Measurements from ENCODE around the gene HOXB8.

HOXB8 gene

GRCh38 chr17:48591255-48592056 is 23.6 kb downstream of the HOXB8 start (continued):
- TF ChIP-seq, protein P1, sequence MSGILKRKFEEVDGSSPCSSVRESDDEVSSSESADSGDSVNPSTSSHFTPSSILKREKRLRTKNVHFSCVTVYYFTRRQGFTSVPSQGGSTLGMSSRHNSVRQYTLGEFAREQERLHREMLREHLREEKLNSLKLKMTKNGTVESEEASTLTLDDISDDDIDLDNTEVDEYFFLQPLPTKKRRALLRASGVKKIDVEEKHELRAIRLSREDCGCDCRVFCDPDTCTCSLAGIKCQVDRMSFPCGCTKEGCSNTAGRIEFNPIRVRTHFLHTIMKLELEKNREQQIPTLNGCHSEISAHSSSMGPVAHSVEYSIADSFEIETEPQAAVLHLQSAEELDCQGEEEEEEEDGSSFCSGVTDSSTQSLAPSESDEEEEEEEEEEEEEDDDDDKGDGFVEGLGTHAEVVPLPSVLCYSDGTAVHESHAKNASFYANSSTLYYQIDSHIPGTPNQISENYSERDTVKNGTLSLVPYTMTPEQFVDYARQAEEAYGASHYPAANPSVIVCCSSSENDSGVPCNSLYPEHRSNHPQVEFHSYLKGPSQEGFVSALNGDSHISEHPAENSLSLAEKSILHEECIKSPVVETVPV (CRISPR knock-in tag; IDR thresholded peaks at IDR 0.05), result no peak

GRCh38 chr17:48590607-48591161 is 24.4 kb downstream of the HOXB8 start:
- no peak for TF ChIP-seq ARNTL (CRISPR knock-in tag; IDR thresholded peaks at IDR 0.05; ENCODE audit: borderline replicate concordance, low read depth)
- no peak for TF ChIP-seq SNAI2 (CRISPR knock-in tag; IDR thresholded peaks at IDR 0.05)
- no peak for TF ChIP-seq ZNF8 (CRISPR knock-in tag; IDR thresholded peaks at IDR 0.05)
- no peak for ATAC-seq

DNA sequence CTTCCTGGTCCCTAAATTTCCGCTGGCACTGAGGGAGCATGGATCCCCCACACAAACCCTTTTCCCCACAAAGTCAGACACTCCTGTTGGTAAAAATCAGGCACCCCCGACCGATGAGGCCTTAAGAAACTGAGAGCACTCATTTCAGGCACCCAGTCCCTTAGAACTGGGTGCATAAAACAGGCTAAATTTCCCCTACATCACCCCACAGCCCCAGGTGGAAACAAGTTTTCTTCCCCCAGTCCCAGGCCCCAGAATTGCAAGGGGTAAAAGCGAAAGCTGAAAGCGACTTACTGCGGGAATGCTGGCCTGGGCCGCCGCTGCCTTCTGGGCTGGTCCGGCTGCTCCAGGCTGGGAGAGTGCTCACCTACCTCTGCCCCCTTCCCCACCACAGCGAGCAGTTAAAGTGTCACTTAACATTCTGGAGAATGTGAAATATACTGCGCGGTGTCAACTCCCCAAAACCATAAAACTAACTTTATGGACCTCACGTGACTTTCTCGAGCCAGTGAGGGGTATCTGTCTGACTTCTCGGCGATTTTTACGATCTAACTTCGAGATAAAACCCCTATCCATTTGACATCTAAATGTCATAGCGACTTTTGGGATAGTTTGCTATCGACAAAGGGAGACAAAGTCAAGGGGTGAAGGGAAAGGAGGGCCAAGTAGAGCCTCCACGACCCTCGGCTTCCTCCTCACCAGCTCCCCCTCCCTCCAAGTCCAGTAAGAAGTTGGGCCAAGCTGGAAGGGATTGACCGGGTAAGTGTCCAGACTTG is 25.1 kb downstream of the HOXB8 start, which contains the start of gene HOXB3:
TSS of gene HOXB3 (minus strand) at position 411 of the 776 bp plus-strand sequence. CDS start 37,767 bp downstream, outside the sequence.
- ATAC-seq, result no peak
- TF ChIP-seq RARB (CRISPR knock-in tag; IDR thresholded peaks at IDR 0.05), result no peak
- no peak for TF ChIP-seq ZFP30 (CRISPR knock-in tag; IDR thresholded peaks at IDR 0.05)
- no peak for TF ChIP-seq ISL1 (CRISPR knock-in tag; IDR thresholded peaks at IDR 0.05)
- no peak for TF ChIP-seq ESRRG (CRISPR knock-in tag; IDR thresholded peaks at IDR 0.05)
- no peak for TF ChIP-seq TSHZ2 (CRISPR knock-in tag; IDR thresholded peaks at IDR 0.05)
- no peak for TF ChIP-seq ZNF8 (CRISPR knock-in tag; IDR thresholded peaks at IDR 0.05)
- no peak for TF ChIP-seq BACH2 (CRISPR knock-in tag; IDR thresholded peaks at IDR 0.05; ENCODE audit: borderline replicate concordance)
- TF ChIP-seq CSDC2 (CRISPR knock-in tag; IDR thresholded peaks at IDR 0.05), result no peak

- no peak for TF ChIP-seq ARNTL (CRISPR knock-in tag; IDR thresholded peaks at IDR 0.05; ENCODE audit: borderline replicate concordance, low read depth)
- no peak for TF ChIP-seq ZNF565 (CRISPR knock-in tag; conservative IDR thresholded peaks at IDR 0.05; ENCODE audit: low read depth)
- TF ChIP-seq, protein P2, sequence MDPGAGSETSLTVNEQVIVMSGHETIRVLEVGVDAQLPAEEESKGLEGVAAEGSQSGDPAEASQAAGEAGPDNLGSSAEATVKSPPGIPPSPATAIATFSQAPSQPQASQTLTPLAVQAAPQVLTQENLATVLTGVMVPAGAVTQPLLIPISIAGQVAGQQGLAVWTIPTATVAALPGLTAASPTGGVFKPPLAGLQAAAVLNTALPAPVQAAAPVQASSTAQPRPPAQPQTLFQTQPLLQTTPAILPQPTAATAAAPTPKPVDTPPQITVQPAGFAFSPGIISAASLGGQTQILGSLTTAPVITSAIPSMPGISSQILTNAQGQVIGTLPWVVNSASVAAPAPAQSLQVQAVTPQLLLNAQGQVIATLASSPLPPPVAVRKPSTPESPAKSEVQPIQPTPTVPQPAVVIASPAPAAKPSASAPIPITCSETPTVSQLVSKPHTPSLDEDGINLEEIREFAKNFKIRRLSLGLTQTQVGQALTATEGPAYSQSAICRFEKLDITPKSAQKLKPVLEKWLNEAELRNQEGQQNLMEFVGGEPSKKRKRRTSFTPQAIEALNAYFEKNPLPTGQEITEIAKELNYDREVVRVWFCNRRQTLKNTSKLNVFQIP (CRISPR knock-in tag; IDR thresholded peaks at IDR 0.05; ENCODE audit: borderline replicate concordance, low read depth), result no peak
- TF ChIP-seq ZFP3 (CRISPR knock-in tag; IDR thresholded peaks at IDR 0.05), result no peak
Observed at GRCh38 chr17:48589060-48589830, 25.8 kb downstream of the HOXB8 start.

GRCh38 chr17:48588528-48588927 is 26.6 kb downstream of the HOXB8 start:
- ATAC-seq, result no peak
- TF ChIP-seq TCF4 (CRISPR knock-in tag; IDR thresholded peaks at IDR 0.05; ENCODE audit: borderline replicate concordance), result no peak
- TF ChIP-seq, protein P3, sequence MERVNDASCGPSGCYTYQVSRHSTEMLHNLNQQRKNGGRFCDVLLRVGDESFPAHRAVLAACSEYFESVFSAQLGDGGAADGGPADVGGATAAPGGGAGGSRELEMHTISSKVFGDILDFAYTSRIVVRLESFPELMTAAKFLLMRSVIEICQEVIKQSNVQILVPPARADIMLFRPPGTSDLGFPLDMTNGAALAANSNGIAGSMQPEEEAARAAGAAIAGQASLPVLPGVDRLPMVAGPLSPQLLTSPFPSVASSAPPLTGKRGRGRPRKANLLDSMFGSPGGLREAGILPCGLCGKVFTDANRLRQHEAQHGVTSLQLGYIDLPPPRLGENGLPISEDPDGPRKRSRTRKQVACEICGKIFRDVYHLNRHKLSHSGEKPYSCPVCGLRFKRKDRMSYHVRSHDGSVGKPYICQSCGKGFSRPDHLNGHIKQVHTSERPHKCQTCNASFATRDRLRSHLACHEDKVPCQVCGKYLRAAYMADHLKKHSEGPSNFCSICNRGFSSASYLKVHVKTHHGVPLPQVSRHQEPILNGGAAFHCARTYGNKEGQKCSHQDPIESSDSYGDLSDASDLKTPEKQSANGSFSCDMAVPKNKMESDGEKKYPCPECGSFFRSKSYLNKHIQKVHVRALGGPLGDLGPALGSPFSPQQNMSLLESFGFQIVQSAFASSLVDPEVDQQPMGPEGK (CRISPR knock-in tag; IDR thresholded peaks at IDR 0.05; ENCODE audit: borderline replicate concordance), result no peak
- TF ChIP-seq ZNF565 (CRISPR knock-in tag; conservative IDR thresholded peaks at IDR 0.05; ENCODE audit: low read depth), result no peak
- no peak for TF ChIP-seq TSHZ2 (CRISPR knock-in tag; IDR thresholded peaks at IDR 0.05)
- TF ChIP-seq ZFP30 (CRISPR knock-in tag; IDR thresholded peaks at IDR 0.05), result no peak
- no peak for TF ChIP-seq OSR1 (CRISPR knock-in tag; IDR thresholded peaks at IDR 0.05)
- TF ChIP-seq SNAI2 (CRISPR knock-in tag; IDR thresholded peaks at IDR 0.05), result no peak
- no peak for TF ChIP-seq CSDC2 (CRISPR knock-in tag; IDR thresholded peaks at IDR 0.05)
- TF ChIP-seq, protein P2 (CRISPR knock-in tag; IDR thresholded peaks at IDR 0.05; ENCODE audit: borderline replicate concordance, low read depth), result no peak

More at GRCh38 chr17:48589060-48589830, 25.8 kb downstream of the HOXB8 start:
- ATAC-seq, result no peak

Measured in SK-N-SH treated with all-trans-retinoic acid at 6 μM for 48 hours (cell line).